T-helper 17 cell (primary cell): ENCODE data around the gene PPTC7. TPM values are rescaled to one million over a fixed set of nuclear protein-coding genes. Genes with fewer than 3 reads are reported as not detected.
"Not testable (repeated sequence)": the region's sequence is repeated elsewhere in the genome, so short reads cannot be mapped to it uniquely, and the experiment has no call there.

ENCODE experiments used
- ATAC-seq: fragments of 150-1000 bp; cut with Tn5 transposase; 2 replicates; pipeline ENCODE4 v1.10.0; 2021; ENCODE audit warnings: mild to moderate bottlenecking, moderate library complexity
- DNase-seq, 3 donors: peaks; one replicate each; pipeline versions ENCODE4 v3.0.0 to v3.0.0-alpha.2; 2020 to 2021
- H3K9me3 ChIP-seq: one replicate; pipeline ENCODE4 v1.7.0; 2013; ENCODE audit warnings: low read length, mild to moderate bottlenecking; ENCODE audit not compliant: control insufficient read depth, poor library complexity, severe bottlenecking
- H3K27ac Mint-ChIP-seq: one replicate; pipeline ENCODE4 v1.8.0; 2022; ENCODE audit warnings: mild to moderate bottlenecking, moderate library complexity, mixed read lengths
- H3K27me3 Mint-ChIP-seq: one replicate; pipeline ENCODE4 v1.8.0; 2022; ENCODE audit warnings: mixed read lengths
- H3K36me3 Mint-ChIP-seq: one replicate; pipeline ENCODE4 v1.8.0; 2022; ENCODE audit warnings: low read depth, mixed read lengths
- H3K4me1 Mint-ChIP-seq: one replicate; pipeline ENCODE4 v1.8.0; 2022; ENCODE audit warnings: mild to moderate bottlenecking, mixed read lengths
- H3K4me3 Mint-ChIP-seq: one replicate; pipeline ENCODE4 v1.8.0; 2022; ENCODE audit warnings: mild to moderate bottlenecking, moderate library complexity, mixed read lengths
- total RNA-seq, 4 donors: library from RNA in 2 of 4; stranded (reverse) in 2 of 4; gene quantifications; one replicate each; pipeline ENCODE4 v1.2.3 and lab custom pipeline; 2022 to 2026

The PPTC7 gene
- total RNA-seq, 2 donors from 2014 or later = 45.5 to 49.4 TPM

DNA sequence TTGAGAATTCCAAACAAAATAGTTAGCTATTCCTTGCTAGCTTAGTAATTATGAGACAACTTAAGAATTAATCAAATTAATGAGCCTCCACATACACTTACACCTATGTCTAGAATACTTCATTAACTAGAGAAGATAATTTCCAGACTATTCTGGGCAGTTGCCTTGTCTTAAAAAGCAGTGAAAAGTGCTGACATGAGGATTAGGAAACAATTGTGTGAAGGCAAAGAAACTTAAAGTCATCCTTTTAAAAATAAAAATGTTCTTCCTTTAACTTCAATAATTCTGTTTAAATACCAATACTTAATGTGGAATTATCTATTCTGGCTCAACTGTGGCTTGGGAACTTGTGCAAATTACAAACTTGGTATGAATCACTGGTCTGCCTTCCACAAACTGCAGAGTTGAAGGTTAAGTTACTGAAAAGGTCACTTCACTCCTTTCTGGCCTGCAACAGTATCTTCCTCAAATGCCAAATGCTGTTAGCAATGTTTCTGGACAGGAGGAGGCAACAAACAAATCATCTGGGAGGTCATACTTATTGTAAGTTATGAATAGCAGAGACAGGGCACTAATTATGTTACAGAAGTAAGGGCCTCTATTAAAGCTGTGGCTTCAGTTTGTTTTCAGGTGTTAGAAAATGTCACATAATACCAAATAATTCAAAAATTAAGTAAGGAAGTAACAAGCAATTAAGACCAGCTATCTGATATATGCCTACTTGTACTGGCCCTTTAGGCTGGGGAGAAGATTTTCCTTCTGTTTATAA is 19.2 kb downstream of the PPTC7 start:
- H3K4me1 Mint-ChIP-seq = peaks cover 34% of the 10 kb centered on the region
- no peak for ATAC-seq

DNA sequence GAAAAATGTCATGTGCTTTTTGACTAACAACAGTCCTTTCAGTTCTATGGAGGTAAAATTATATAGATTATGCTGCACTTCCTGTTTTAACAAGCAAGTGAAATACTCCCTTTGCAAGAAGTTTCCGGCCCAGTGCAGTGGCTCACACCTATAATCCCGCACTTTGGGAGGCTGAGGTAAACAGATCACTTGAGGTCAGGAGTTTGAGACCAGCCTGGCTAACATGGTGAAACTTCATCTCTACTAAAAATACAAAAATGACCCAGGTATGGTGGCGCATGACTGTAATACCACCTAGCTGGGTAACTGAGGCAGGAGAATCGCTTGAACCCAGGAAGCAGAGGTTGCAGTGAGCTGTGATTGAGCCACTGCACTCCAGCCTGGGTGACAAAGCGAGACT is 20.7 kb downstream of the PPTC7 start:
- Mint-ChIP-seq H3K4me1 (peaks cover 41% of the 10 kb centered on the region), H3K27ac (peak overlapping the region; percentile 96), H3K4me3 (peak overlapping the region; percentile 77)
- DNase-seq = peak in 1 of 3 donors; percentile 22
- H3K27me3 Mint-ChIP-seq, H3K36me3 Mint-ChIP-seq, H3K9me3 ChIP-seq: not testable (repeated sequence)
- peak; percentile 72 for ATAC-seq

More for the DNA sequence above, 19.2 kb downstream of the PPTC7 start:
- no peak for DNase-seq
- Mint-ChIP-seq H3K27ac (peak overlapping the region; percentile 34), H3K27me3 (no peaks in the 10 kb centered on the region), H3K4me3 (no peak overlapping the region), H3K36me3 (peaks cover 2% of the 10 kb centered on the region)
- no peaks in the 10 kb centered on the region for H3K9me3 ChIP-seq

DNA sequence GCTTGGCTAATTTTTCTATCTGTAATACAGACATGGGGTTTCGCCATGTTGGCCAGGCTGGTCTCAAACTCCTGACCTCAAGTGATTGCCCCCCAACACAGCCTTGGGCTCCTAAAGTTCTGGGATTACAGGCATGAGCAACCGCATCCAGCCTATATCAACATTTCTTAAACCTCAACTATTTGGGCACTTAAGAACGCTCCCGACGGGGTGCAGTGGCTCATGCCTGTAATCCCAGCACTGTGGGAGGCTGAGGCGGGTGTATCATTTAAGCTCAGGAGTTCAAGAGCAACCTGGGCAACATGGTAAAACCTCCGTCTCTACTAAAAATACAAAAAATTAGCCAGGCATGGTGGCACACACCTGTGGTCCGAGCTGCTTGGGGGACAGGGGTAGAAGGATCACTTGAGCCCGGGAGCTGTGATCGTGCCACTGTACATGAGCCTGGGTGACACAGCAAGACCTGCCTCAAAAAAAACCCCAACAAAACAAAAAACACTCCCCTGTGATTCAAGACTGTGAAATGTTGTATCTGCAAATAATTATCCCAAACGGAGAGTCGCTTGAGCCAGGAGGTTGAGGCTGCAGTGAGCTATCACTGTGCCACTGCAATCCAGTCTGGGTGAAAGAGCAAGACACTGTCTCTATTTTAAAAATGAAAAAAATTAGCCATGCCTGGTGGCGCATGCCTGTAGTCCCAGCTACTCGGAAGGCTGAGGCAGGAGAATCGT is 21.5 kb downstream of the PPTC7 start:
- Mint-ChIP-seq H3K27ac (peak overlapping the region; percentile 96), H3K4me1 (peaks cover 38% of the 10 kb centered on the region), H3K4me3 (peak overlapping the region; percentile 71), H3K27me3 (no peaks in the 10 kb centered on the region), H3K36me3 (peaks cover 2% of the 10 kb centered on the region)
- H3K9me3 ChIP-seq = no peaks in the 10 kb centered on the region
- ATAC-seq (peak; percentile 24), DNase-seq (no peak)

DNA sequence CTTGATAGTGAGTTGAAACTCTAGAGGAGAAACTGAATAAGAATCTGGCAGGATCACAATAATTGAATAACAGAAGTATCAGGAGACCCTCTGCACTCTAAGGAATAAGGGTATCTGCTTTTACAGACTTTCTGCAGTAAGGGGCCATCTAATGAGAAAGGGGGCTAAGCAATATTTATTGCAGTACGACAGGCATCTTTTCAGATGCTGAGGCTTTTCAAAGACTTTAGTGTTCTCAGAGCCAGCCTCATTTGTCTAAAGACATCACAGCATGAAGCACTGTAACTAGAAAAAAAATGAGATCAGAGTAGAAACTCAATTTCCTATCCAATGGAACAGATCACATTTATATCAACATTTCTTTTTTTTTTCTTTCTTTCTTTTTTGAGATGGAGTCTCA is 22.2 kb downstream of the PPTC7 start:
- H3K27me3 Mint-ChIP-seq = no peaks in the 10 kb centered on the region
- ATAC-seq (no peak), DNase-seq (no peak)
- peaks cover 2% of the 10 kb centered on the region for H3K36me3 Mint-ChIP-seq
- H3K27ac Mint-ChIP-seq = no peak overlapping the region
- H3K4me1 Mint-ChIP-seq = peaks cover 43% of the 10 kb centered on the region
- H3K4me3 Mint-ChIP-seq = peak overlapping the region; percentile 12
- H3K9me3 ChIP-seq = no peaks in the 10 kb centered on the region

DNA sequence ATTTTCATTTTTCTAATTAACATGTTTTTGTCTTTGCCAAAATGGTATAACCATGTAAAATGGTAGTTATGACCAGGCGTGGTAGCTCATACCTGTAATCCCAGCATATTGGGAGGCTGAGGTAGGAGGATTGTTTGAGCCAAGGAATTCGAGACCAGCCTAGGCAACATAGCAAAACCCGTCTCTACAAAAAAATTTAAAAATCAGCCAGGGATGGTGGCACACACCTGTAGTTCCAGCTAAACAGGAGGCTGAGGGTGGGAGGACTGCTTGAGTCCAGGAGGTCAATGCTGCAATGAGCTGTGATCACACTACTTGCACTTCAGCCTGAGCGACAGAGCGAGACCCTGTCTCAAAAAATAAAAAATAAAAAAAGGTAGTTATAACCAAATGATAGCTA is 23.1 kb downstream of the PPTC7 start:
- H3K27ac Mint-ChIP-seq = no peak overlapping the region
- ATAC-seq (no peak), DNase-seq (no peak)
- H3K9me3 ChIP-seq = no peaks in the 10 kb centered on the region
- H3K4me1 Mint-ChIP-seq = peaks cover 45% of the 10 kb centered on the region
- no peak overlapping the region for H3K4me3 Mint-ChIP-seq
- H3K36me3 Mint-ChIP-seq = no peaks in the 10 kb centered on the region
- H3K27me3 Mint-ChIP-seq = no peaks in the 10 kb centered on the region

DNA sequence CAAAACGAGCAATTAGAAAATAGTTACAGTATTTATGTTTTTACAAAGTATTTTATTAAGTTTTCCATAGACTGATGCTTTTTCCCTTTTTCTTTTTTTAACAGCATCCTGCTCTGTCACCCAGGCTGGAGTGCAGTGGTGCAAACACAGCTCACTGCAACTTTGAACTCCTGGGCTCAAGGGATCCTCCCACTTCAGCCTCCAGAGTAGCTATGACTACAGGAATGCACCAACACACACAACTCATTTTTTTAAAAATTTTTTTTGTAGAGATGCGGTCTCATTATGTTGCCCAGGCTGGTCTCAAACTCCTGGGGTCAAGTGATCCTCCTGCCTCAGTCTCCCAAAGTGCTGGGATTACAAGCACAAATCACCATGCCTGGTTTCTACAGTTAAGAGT is 24.2 kb downstream of the PPTC7 start:
- not testable (repeated sequence) for H3K36me3 Mint-ChIP-seq, H3K9me3 ChIP-seq, ATAC-seq, H3K27me3 Mint-ChIP-seq, H3K4me3 Mint-ChIP-seq, DNase-seq, H3K27ac Mint-ChIP-seq
- H3K4me1 Mint-ChIP-seq = peaks cover 45% of the 10 kb centered on the region

DNA sequence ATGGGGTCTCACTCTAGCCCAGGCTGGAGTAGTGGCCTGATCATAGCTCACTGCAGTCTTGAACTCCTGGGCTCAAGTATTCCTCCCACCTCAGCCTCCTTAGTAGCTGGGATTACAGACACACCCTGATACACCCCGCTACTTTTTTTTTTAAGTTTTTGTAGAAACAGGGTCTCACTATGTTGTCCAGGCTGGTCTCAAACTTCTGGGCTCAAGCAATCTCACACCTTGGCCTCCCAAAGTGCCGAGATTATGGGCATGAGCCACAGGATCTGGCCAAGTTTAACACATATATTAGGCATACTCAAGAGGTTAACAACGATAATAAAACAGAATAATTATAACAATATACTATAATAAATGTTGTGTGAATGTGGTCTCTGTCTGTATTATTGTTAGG is 25.8 kb downstream of the PPTC7 start:
- no peak overlapping the region for H3K27ac Mint-ChIP-seq
- H3K9me3 ChIP-seq = no peaks in the 10 kb centered on the region
- no peaks in the 10 kb centered on the region for H3K36me3 Mint-ChIP-seq
- no peak overlapping the region for H3K4me3 Mint-ChIP-seq
- peaks cover 40% of the 10 kb centered on the region for H3K4me1 Mint-ChIP-seq
- H3K27me3 Mint-ChIP-seq = no peaks in the 10 kb centered on the region
- DNase-seq (no peak), ATAC-seq (no peak)

DNA sequence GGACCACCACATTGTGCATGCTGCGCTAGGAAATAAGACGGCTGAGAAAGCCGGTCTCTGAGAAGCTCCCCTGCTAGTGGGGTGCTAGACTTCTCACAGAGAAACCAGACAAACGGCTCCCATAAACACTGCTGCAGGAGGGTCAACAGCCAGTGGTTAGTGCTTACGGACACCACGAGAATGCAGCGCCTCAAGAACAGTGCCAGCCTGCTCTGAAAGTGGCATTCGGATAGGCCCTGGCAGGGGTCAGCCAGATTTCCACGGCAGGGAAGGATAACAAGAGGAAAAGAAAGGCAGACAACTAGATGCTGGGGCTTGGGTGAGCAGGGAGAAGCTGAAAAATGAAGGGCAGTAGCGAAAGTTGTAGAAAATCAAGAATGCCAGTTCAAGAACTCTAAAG is 26.4 kb downstream of the PPTC7 start:
- no peaks in the 10 kb centered on the region for H3K9me3 ChIP-seq
- no peak for DNase-seq
- ATAC-seq = no peak
- Mint-ChIP-seq H3K27ac (no peak overlapping the region), H3K36me3 (no peaks in the 10 kb centered on the region), H3K4me3 (no peak overlapping the region), H3K27me3 (no peaks in the 10 kb centered on the region), H3K4me1 (peaks cover 40% of the 10 kb centered on the region)

DNA sequence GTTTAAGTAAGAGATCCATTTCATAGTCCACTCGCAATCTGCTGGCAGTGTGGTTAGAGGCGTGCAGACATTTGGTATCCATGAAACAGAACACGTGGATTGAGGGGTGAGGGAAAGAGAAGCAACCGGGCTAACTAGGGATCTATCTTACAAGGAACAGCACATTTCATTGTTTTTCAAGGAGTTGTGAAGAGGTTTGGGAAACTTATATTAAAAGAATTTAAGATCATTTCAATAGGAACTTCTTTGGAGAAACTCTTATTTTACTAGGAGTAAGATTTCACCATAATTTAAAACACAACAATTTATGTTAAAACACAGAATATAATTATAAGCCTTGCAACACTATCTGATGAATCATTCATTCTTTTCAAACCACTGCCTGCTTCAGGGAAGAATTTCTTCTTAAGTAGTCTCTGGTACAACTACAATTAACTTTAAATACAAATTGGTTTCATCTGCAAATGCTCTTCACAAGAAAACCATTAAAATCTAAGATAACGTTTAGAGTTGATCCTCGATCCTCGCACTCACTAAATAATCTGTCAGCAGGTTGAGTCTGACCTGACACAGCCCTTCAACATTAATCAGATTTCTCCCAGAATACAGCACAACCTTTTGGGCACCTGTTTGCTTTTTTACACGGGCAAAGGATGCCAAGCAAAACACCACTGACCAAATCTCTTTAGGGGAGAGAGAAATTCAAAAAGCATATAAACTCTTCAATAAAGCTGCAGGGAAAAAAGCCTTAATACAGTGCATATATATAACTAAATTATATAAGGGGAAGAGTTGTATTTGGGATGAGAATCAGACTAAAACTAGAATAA is 27.3 kb downstream of the PPTC7 start:
- Mint-ChIP-seq H3K4me3 (no peak overlapping the region), H3K36me3 (no peaks in the 10 kb centered on the region), H3K4me1 (peaks cover 33% of the 10 kb centered on the region), H3K27ac (peak overlapping the region; percentile 61), H3K27me3 (no peaks in the 10 kb centered on the region)
- DNase-seq (no peak), ATAC-seq (no peak)
- no peaks in the 10 kb centered on the region for H3K9me3 ChIP-seq

DNA sequence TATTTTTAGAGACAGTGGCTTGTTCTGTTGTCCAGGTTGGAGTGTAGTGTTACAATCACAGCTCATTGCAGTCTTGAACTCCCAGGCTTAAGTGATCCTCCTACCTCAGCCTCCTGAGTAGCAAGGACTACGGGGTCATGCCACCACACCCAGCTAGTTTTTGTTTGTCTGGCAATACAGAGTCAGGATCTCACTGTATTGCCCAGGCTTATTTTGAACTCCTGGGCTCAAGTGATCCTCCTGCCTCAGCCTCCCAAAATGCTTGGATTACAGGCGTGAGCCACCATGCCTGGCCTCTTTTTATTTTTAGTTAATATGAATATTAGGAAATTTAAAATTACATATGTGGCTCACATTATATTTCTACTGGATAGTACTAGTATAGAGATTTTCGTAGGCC is 28.9 kb downstream of the PPTC7 start:
- no peaks in the 10 kb centered on the region for H3K27me3 Mint-ChIP-seq
- ATAC-seq (no peak), DNase-seq (no peak)
- peaks cover 35% of the 10 kb centered on the region for H3K4me1 Mint-ChIP-seq
- H3K4me3 Mint-ChIP-seq = no peak overlapping the region
- H3K9me3 ChIP-seq = no peaks in the 10 kb centered on the region
- no peak overlapping the region for H3K27ac Mint-ChIP-seq
- H3K36me3 Mint-ChIP-seq = no peaks in the 10 kb centered on the region

DNA sequence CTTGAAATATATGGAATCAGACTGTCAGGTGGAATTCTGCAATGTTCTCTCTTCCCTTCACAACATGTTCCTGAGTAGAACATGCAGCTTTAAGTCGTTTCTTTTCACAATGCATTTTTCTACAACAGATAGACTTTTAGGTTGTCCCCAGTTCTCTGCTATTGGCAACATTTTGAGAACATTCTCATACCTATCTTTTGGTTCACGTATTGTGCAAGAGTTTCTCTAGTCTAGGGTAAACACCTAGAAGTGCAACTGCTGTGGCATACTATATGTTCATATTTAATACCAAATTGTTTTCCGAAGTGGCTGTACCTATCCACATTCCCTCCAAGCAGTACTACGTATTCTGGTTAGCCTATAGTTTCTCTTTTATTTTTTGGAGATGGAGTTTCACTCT is 32.1 kb downstream of the PPTC7 start:
- H3K4me1 Mint-ChIP-seq = peaks cover 28% of the 10 kb centered on the region
- peak overlapping the region; percentile 21 for H3K27ac Mint-ChIP-seq
- no peak overlapping the region for H3K4me3 Mint-ChIP-seq

DNA sequence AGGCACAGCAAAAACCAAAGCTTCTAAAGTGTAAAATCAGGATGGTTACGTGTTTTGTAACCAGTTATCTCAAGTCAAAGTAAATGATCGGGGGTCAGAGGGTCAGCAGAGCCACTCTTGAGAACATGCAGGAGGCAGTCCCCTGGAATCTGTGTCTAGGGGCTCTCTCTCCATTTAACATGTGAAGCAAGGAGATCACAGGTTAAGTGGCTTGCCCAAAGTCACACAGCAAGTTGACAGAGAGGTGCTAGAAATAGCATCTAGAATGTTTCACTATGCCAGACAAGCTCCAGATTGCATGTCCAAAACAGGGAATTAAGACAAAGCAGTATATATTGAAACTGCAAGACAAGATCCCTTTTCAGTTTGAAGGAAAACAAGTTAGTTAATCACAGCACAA is 33.4 kb downstream of the PPTC7 start:
- ATAC-seq = no peak
- Mint-ChIP-seq H3K27me3 (no peaks in the 10 kb centered on the region), H3K27ac (peak overlapping the region; percentile 34), H3K4me3 (no peak overlapping the region), H3K4me1 (peaks cover 25% of the 10 kb centered on the region), H3K36me3 (no peaks in the 10 kb centered on the region)
- no peaks in the 10 kb centered on the region for H3K9me3 ChIP-seq
- no peak for DNase-seq

More for the DNA sequence above, 32.1 kb downstream of the PPTC7 start:
- H3K27me3 Mint-ChIP-seq = no peaks in the 10 kb centered on the region
- no peaks in the 10 kb centered on the region for H3K36me3 Mint-ChIP-seq
- no peak for DNase-seq
- no peak for ATAC-seq
- H3K9me3 ChIP-seq = no peaks in the 10 kb centered on the region

DNA sequence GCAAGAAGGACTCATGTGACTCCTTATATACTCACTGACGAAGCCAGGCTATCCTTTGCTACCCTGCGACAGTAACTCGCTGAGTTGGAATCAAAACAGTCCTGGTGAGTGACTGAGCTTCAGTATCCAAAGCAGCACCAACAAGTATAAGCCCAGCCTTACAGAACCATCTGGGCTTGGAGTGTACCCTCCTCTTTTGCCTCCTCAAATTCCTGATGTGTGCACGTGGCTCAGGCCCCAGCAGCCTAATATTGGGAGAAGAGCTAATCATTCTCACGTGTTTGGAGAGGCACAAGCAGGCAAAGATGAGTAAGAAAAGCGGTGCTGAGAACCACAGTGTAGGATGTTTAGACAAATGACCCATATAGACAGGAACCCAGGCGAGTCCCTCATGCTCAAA is 34.4 kb downstream of the PPTC7 start:
- Mint-ChIP-seq H3K4me1 (peaks cover 23% of the 10 kb centered on the region), H3K36me3 (no peaks in the 10 kb centered on the region), H3K27me3 (no peaks in the 10 kb centered on the region), H3K4me3 (no peak overlapping the region), H3K27ac (peak overlapping the region; percentile 21)
- ATAC-seq (no peak), DNase-seq (no peak)
- H3K9me3 ChIP-seq = no peaks in the 10 kb centered on the region
